B cell (primary cell): ENCODE measurements around the gene IL1R2. TPM values are rescaled to one million over a fixed set of nuclear protein-coding genes. Genes with fewer than 3 reads are reported as not detected.

ENCODE experiments used
- ATAC-seq: fragments of 200-7000 bp; cut with Tn5 transposase; one replicate; pipeline ENCODE4 v1.10.0; 2021; ENCODE audit warnings: low read depth, mild to moderate bottlenecking, moderate number of reproducible peaks, moderate library complexity
- CTCF ChIA-PET: fragments of 350-600 bp; sonication (Branson Sonifier 250); formaldehyde crosslinking; loops from one replicate; lab custom pipeline; 2021; ENCODE audit warnings: antibody characterized with exemption, inconsistent platforms; lab: Charles Lee
- POLR2A ChIA-PET: fragments of 350-600 bp; sonication (Branson Sonifier 250); formaldehyde crosslinking; loops from one replicate; lab custom pipeline; 2021; ENCODE audit warnings: antibody characterized with exemption; lab: Charles Lee
- DNase-seq: peaks from one replicate; pipeline ENCODE4 v3.0.0; 2013
- H2AFZ ChIP-seq: 2 replicates; pipeline ENCODE4 v1.6.1; 2012; ENCODE audit warnings: mild to moderate bottlenecking, low read depth, low read length; ENCODE audit not compliant: insufficient read depth, poor library complexity, severe bottlenecking
- H3K27ac ChIP-seq, 2 donors: 1 replicate in 1 of 2; 2 replicates in 1 of 2; pipeline ENCODE4 v1.5.1; 2012 to 2013; ENCODE audit warnings: low read length in 2 of 2, mild to moderate bottlenecking in 2 of 2, moderate library complexity in 1 of 2
- H3K27me3 ChIP-seq, 4 experiments: fragments of 200-600 bp in 1 of 4; sonication (generic) in 1 of 4; replicated peaks in 1 of 4; 1 replicate in 2 of 4; 2 replicates in 2 of 4; pipeline versions ENCODE4 v1.6.1 to v1.7.0; 2013 to 2016; ENCODE audit warnings: low read length in 3 of 4, mild to moderate bottlenecking in 2 of 4, mixed read lengths in 1 of 4, moderate library complexity in 1 of 4; ENCODE audit not compliant: insufficient read depth in 4 of 4, control insufficient read depth in 3 of 4; ENCODE audit errors: control extremely low read depth in 1 of 4
- H3K36me3 ChIP-seq, 2 experiments: replicated peaks in 1 of 2; 1 replicate in 1 of 2; 2 replicates in 1 of 2; pipeline versions ENCODE4 v1.6.1 to v1.7.1; 2013; ENCODE audit warnings: low read length in 1 of 2; ENCODE audit not compliant: insufficient read depth in 2 of 2, control insufficient read depth in 1 of 2; ENCODE audit errors: control extremely low read depth in 1 of 2, extremely low read depth in 1 of 2
- H3K4me1 ChIP-seq, 2 donors: fragments of 200-600 bp in 1 of 2; sonication (generic) in 1 of 2; 1 replicate in 1 of 2; 2 replicates in 1 of 2; pipeline versions ENCODE4 v1.5.1 to v1.6.1; 2013 to 2017; ENCODE audit warnings: low read length in 2 of 2; ENCODE audit not compliant: control insufficient read depth in 2 of 2, insufficient read depth in 2 of 2
- H3K4me2 ChIP-seq: replicated peaks from 2 replicates; pipeline ENCODE3; 2012; ENCODE audit warnings: mild to moderate bottlenecking, low read depth, low read length; ENCODE audit not compliant: poor library complexity, severe bottlenecking
- H3K4me3 ChIP-seq, 5 experiments: fragments of 200-600 bp in 1 of 5; sonication (generic) in 1 of 5; 1 replicate in 3 of 5; 2 replicates in 2 of 5; pipeline versions ENCODE4 v1.5.1 to v1.7.0; 2011 to 2016; ENCODE audit warnings: low read length in 4 of 5, mild to moderate bottlenecking in 4 of 5, low read depth in 2 of 5, control low read depth in 1 of 5, moderate library complexity in 1 of 5; ENCODE audit not compliant: insufficient read depth in 1 of 5; ENCODE audit errors: control extremely low read depth in 1 of 5, extremely low read depth in 1 of 5
- H3K79me2 ChIP-seq: fragments of 200-600 bp; sonication (generic); one replicate; pipeline ENCODE4 v1.6.0; 2016; ENCODE audit warnings: low read length; ENCODE audit not compliant: control insufficient read depth, insufficient read depth
- H3K9ac ChIP-seq: fragments of 200-600 bp; sonication (generic); 2 replicates; pipeline ENCODE4 v1.6.1; 2017; ENCODE audit warnings: mild to moderate bottlenecking, low read length, moderate library complexity
- H3K9me3 ChIP-seq, 3 donors: one replicate each; pipeline versions ENCODE4 v1.6.1 to v1.7.1; 2013; ENCODE audit warnings: low read length in 2 of 3; ENCODE audit not compliant: control insufficient read depth in 2 of 3, insufficient read depth in 1 of 3; ENCODE audit errors: control extremely low read depth in 1 of 3
- H4K20me1 ChIP-seq: 2 replicates; pipeline ENCODE4 v1.6.0; 2012; ENCODE audit warnings: mild to moderate bottlenecking, low read length; ENCODE audit not compliant: insufficient read depth, control insufficient read depth, poor library complexity, severe bottlenecking
- H3K27ac Mint-ChIP-seq: one replicate; pipeline ENCODE4 v1.8.0; 2021; ENCODE audit warnings: mixed read lengths
- H3K27me3 Mint-ChIP-seq: one replicate; pipeline ENCODE4 v1.8.0; 2021; ENCODE audit warnings: mixed read lengths
- H3K4me1 Mint-ChIP-seq: one replicate; pipeline ENCODE4 v1.8.0; 2021; ENCODE audit warnings: mixed read lengths
- H3K4me3 Mint-ChIP-seq: one replicate; pipeline ENCODE4 v1.8.0; 2021; ENCODE audit warnings: mixed read lengths
- H3K9me3 Mint-ChIP-seq: one replicate; pipeline ENCODE4 v1.8.0; 2022; ENCODE audit warnings: mixed read lengths; ENCODE audit not compliant: insufficient read depth
- EZH2 ChIP-seq: IDR thresholded peaks from 2 replicates; pipeline ENCODE4 v1.6.1; 2012; ENCODE audit warnings: borderline replicate concordance, low read depth, mild to moderate bottlenecking, moderate library complexity, low read length; ENCODE audit not compliant: insufficient read depth, poor library complexity, severe bottlenecking
- WGBS: methylation state at CpG from one replicate; pipeline ENCODE4 v1.1.5; 2013; ENCODE audit warnings: missing lambda C conversion rate; ENCODE audit not compliant: insufficient coverage; 5-methylcytosine and 5-hydroxymethylcytosine counted together
- intact Hi-C: fragments of 100-400 bp; cut with micrococcal nuclease; formaldehyde crosslinking; loops from one replicate; pipeline ENCODE4 v1.10.0; 2022
- polyA plus RNA-seq: library from polyadenylated mRNA; depleted of rRNA; stranded (reverse); fragments of >200 nt; gene quantifications from 2 replicates; pipeline ENCODE4 v1.2.3, GENCODE V29; 2012
- total RNA-seq, 2 donors: library from RNA; stranded (reverse); fragments of 120-200 nt in 1 of 2; gene quantifications; 1 replicate in 1 of 2; 2 replicates in 1 of 2; pipeline versions ENCODE4 v1.2.3 to v1.2.4, GENCODE V29; 2013 to 2022
- TF ChIP-seq, protein P1 (sequence below): fragments of 200-600 bp; IDR thresholded peaks from one replicate; pipeline ENCODE4 v1.8.0; 2022; ENCODE audit warnings: antibody characterized with exemption, mild to moderate bottlenecking

IL1R2 gene
- total and polyA plus RNA-seq, 2 donors (not counting 1 experiment from before 2014, with no cell fraction given), result not detected

DNA sequence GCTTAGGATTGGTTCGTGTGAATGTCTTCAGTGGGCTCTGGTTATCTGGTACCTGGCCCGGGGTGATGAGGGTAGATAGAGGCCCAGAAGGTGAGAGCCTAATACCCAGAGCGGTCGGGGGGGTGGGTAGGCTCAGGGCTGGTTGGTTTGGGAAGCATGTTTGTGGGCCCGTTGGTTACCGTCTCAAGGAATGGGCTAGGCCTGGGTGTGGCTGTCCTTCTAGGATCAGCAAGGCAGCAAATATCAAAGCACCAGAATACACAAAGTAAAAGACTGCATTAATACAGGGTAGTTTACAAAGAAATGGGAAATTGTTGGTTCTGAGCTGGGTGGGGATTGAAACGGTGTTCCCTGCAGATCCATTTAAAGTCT is 6.0 kb upstream of the IL1R2 start:
- no peaks in the 10 kb centered on the region for H3K9me3 ChIP-seq
- no peaks in the 10 kb centered on the region for H4K20me1 ChIP-seq
- POLR2A ChIA-PET, result no interaction called here
- peaks cover 0 to 5% (median under 1%) of the 10 kb centered on the region in 4 experiments for H3K27me3 ChIP-seq
- H3K4me2 ChIP-seq, result no peak overlapping the region
- ATAC-seq, result no peak
- intact Hi-C loops, result loop anchor here (10.0 kb wide), 1 partner anchor 101 kb away; no protein-coding TSS in a partner anchor
- H3K4me3 Mint-ChIP-seq, result no peak overlapping the region
- no peaks in the 10 kb centered on the region for H3K79me2 ChIP-seq
- no peak overlapping the region for H3K4me3 ChIP-seq
- 94% methylated on average over 4 of the region's 7 CpGs for WGBS
- H3K27ac ChIP-seq, result no peak overlapping the region
- no peak overlapping the region for H2AFZ ChIP-seq
- H3K4me1 ChIP-seq, result peaks cover 9 to 16% of the 10 kb centered on the region in 2 donors
- H3K4me1 Mint-ChIP-seq, result peaks cover 19% of the 10 kb centered on the region
- no peaks in the 10 kb centered on the region for H3K9me3 Mint-ChIP-seq
- DNase-seq, result no peak
- CTCF ChIA-PET, result no interaction called here
- H3K27ac Mint-ChIP-seq, result no peak overlapping the region
- no peak overlapping the region for H3K9ac ChIP-seq
- TF ChIP-seq EZH2, result no peak
- TF ChIP-seq, protein P1, sequence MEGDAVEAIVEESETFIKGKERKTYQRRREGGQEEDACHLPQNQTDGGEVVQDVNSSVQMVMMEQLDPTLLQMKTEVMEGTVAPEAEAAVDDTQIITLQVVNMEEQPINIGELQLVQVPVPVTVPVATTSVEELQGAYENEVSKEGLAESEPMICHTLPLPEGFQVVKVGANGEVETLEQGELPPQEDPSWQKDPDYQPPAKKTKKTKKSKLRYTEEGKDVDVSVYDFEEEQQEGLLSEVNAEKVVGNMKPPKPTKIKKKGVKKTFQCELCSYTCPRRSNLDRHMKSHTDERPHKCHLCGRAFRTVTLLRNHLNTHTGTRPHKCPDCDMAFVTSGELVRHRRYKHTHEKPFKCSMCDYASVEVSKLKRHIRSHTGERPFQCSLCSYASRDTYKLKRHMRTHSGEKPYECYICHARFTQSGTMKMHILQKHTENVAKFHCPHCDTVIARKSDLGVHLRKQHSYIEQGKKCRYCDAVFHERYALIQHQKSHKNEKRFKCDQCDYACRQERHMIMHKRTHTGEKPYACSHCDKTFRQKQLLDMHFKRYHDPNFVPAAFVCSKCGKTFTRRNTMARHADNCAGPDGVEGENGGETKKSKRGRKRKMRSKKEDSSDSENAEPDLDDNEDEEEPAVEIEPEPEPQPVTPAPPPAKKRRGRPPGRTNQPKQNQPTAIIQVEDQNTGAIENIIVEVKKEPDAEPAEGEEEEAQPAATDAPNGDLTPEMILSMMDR, result no peak
- no peaks in the 10 kb centered on the region for H3K36me3 ChIP-seq
- H3K27me3 Mint-ChIP-seq, result peaks cover 13% of the 10 kb centered on the region

DNA sequence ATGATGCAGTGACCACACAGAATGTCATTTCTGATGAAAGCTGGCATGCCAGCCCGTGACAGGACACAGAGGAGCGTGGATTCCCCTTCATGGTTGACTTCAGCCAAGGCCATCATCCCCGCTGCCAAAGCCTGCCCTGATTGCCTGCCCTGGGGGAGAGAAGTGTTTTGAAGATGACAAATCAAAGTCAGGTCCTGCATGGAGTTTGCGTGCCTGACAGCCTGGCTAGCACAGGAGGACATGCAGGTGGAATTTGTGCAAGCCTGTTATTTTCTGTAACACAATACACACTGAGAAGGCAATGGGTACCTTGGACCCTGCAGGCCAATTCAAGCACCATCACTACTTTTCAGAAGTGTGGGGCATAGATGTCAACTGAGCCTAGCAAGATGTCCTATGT is 5.4 kb upstream of the IL1R2 start:
- no peak overlapping the region for H3K4me3 ChIP-seq
- no peak overlapping the region for H3K4me3 Mint-ChIP-seq
- no peak overlapping the region for H3K4me2 ChIP-seq
- H3K9me3 Mint-ChIP-seq, result no peaks in the 10 kb centered on the region
- H3K27ac Mint-ChIP-seq, result no peak overlapping the region
- H3K27ac ChIP-seq, result no peak overlapping the region
- H4K20me1 ChIP-seq, result no peaks in the 10 kb centered on the region
- H3K4me1 ChIP-seq, result peaks cover 13 to 21% of the 10 kb centered on the region in 2 donors
- CTCF ChIA-PET, result no interaction called here
- no peaks in the 10 kb centered on the region for H3K79me2 ChIP-seq
- peaks cover 13% of the 10 kb centered on the region for H3K27me3 Mint-ChIP-seq
- H3K4me1 Mint-ChIP-seq, result peaks cover 25% of the 10 kb centered on the region
- no peak overlapping the region for H3K9ac ChIP-seq
- 92% methylated on average over 4 of the region's 4 CpGs for WGBS
- DNase-seq (no peak), ATAC-seq (no peak)
- H2AFZ ChIP-seq, result no peak overlapping the region
- POLR2A ChIA-PET, result no interaction called here
- H3K9me3 ChIP-seq, result no peaks in the 10 kb centered on the region
- TF ChIP-seq, protein P1, result no peak
- TF ChIP-seq EZH2, result no peak
- H3K36me3 ChIP-seq, result no peaks in the 10 kb centered on the region
- H3K27me3 ChIP-seq, result peaks cover 0 to 7% (median under 1%) of the 10 kb centered on the region in 4 experiments
- intact Hi-C loops, result loop anchor here (10.0 kb wide), 1 partner anchor 102 kb away; no protein-coding TSS in a partner anchor
